K562 (cell line): Measurements from ENCODE around the gene APOB. TPM values are rescaled to one million over a fixed set of nuclear protein-coding genes. Genes with fewer than 3 reads are reported as not detected.

Experiments
- ATAC-seq: fragments of 200-7000 bp; cut with Tn5 transposase; 3 replicates; pipeline ENCODE4 v1.9.1; 2020; ENCODE audit warnings: moderate library complexity
- BruUV-seq: library from RNA; stranded (reverse); fragments of 400-500 nt; replicated peaks from 2 replicates; lab custom pipeline; 2021; lab: Mats Ljungman, UMichigan
- CTCF ChIA-PET: fragments of 300-600 bp; formaldehyde crosslinking; extraction: SDS; loops from one replicate; lab custom pipeline; 2021; ENCODE audit warnings: low intra/inter-chr PET ratio; lab: Yijun Ruan, JAX
- POLR2A ChIA-PET: fragments of 300-600, 350-650 bp; sonication (Branson Sonifier 250); formaldehyde crosslinking; extraction: SDS; loops from one replicate; lab custom pipeline; 2021; ENCODE audit warnings: antibody characterized with exemption, inconsistent platforms; lab: Yijun Ruan, JAX
- DNase-seq, 4 experiments: peaks; one replicate each; pipeline versions ENCODE4 v3.0.0 to v3.0.0-alpha.2; 2011 to 2018; ENCODE audit warnings: low spot score in 3 of 4, mixed read lengths in 3 of 4; ENCODE audit errors: extremely low read depth in 1 of 4
- FAIRE-seq: peaks from 2 replicates; lab custom pipeline; 2011; peaks lifted over from hg19 to GRCh38; lab: Jason Lieb, UNC
- H2AFZ ChIP-seq: 2 replicates; pipeline ENCODE4 v1.6.0; 2011; ENCODE audit warnings: low read depth, low read length, control low read depth, inconsistent platforms
- H3K27ac ChIP-seq: fragments of 200-600 bp; 3 replicates; pipeline ENCODE4 v1.8.0; 2011; ENCODE audit warnings: low read depth, mild to moderate bottlenecking, control low read depth, inconsistent platforms, low read length, moderate library complexity, mixed read lengths; ENCODE audit errors: extremely low read depth
- H3K27me3 ChIP-seq, 2 experiments: fragments of 300-600 bp in 1 of 2; 2 replicates in 1 of 2; 3 replicates in 1 of 2; pipeline versions ENCODE4 v1.6.0 to v1.8.0; 2011; ENCODE audit warnings: inconsistent platforms in 2 of 2, low read length in 2 of 2, mild to moderate bottlenecking in 1 of 2, mixed read lengths in 1 of 2, moderate library complexity in 1 of 2; ENCODE audit not compliant: control insufficient read depth in 2 of 2, insufficient read depth in 2 of 2
- H3K36me3 ChIP-seq: fragments of 300-600 bp; 3 replicates; pipeline ENCODE4 v1.8.0; 2011; ENCODE audit warnings: mild to moderate bottlenecking, low read length, inconsistent platforms; ENCODE audit not compliant: control insufficient read depth, insufficient read depth
- H3K4me1 ChIP-seq, 2 experiments: fragments of 200-600 bp in 1 of 2; replicated peaks in 1 of 2; 2 replicates in 1 of 2; 3 replicates in 1 of 2; pipeline versions ENCODE4 v1.5.1 to v1.8.0; 2011; ENCODE audit warnings: inconsistent platforms in 2 of 2, low read length in 2 of 2, mild to moderate bottlenecking in 1 of 2, mixed read lengths in 1 of 2, moderate library complexity in 1 of 2; ENCODE audit not compliant: control insufficient read depth in 2 of 2, insufficient read depth in 2 of 2
- H3K4me2 ChIP-seq: 2 replicates; pipeline ENCODE4 v1.6.1; 2011; ENCODE audit warnings: low read length, control low read depth, inconsistent platforms, mixed read lengths; ENCODE audit not compliant: insufficient read depth
- H3K4me3 ChIP-seq: fragments of 200-600 bp; sonication (generic), shearing (Covaris generic); 2 replicates; pipeline ENCODE4 v1.5.1; 2016; ENCODE audit warnings: control low read depth, inconsistent platforms
- H3K79me2 ChIP-seq: fragments of 200-600 bp; 3 replicates; pipeline ENCODE4 v1.8.0; 2011; ENCODE audit warnings: low read length, inconsistent platforms; ENCODE audit not compliant: control insufficient read depth, insufficient read depth
- H3K9ac ChIP-seq, 2 experiments: 2 replicates each; pipeline versions ENCODE4 v1.6.0 to v1.6.1; 2011; ENCODE audit warnings: low read depth in 2 of 2, low read length in 2 of 2, control low read depth in 1 of 2, inconsistent platforms in 1 of 2, mild to moderate bottlenecking in 1 of 2, mixed read lengths in 1 of 2; ENCODE audit not compliant: insufficient read depth in 1 of 2
- H3K9me1 ChIP-seq: one replicate; pipeline ENCODE4 v1.6.0; 2011; ENCODE audit warnings: inconsistent platforms, mild to moderate bottlenecking, low read length, moderate library complexity; ENCODE audit not compliant: control insufficient read depth, insufficient read depth
- H3K9me3 ChIP-seq: replicated peaks from 2 replicates; pipeline ENCODE4 v1.5.1; 2011; ENCODE audit warnings: low read depth, low read length, inconsistent platforms; ENCODE audit not compliant: control insufficient read depth, insufficient read depth
- H4K20me1 ChIP-seq: replicated peaks from 2 replicates; pipeline ENCODE4 v1.6.1; 2011; ENCODE audit warnings: low read length, inconsistent platforms, mixed read lengths; ENCODE audit not compliant: control insufficient read depth, insufficient read depth
- BDP1 ChIP-seq: IDR thresholded peaks from 3 replicates; pipeline ENCODE4 v1.6.1; 2011; ENCODE audit not compliant: insufficient read length, insufficient read depth
- FIP1L1 ChIP-seq: fragments of 200-400 bp; formaldehyde crosslinking; IDR thresholded peaks from 2 replicates; pipeline ENCODE4 v1.6.1; 2018; ENCODE audit warnings: mild to moderate bottlenecking, low read depth, low read length; ENCODE audit not compliant: poor library complexity, severe bottlenecking
- PHB2 ChIP-seq: fragments of 450-650 bp; IDR thresholded peaks from 2 replicates; pipeline ENCODE4 v1.6.1; 2017; ENCODE audit warnings: low read depth
- ZFP36 ChIP-seq: fragments of 150-350 bp; IDR thresholded peaks from 2 replicates; pipeline ENCODE4 v1.6.1; 2018; ENCODE audit warnings: low read length, low read depth; ENCODE audit not compliant: partially characterized antibody
- ZNF830 ChIP-seq: fragments of 250-450 bp; sonication (Bioruptor Pico); IDR thresholded peaks from 2 replicates; pipeline ENCODE4 v1.5.0; 2021; ENCODE audit warnings: mild to moderate bottlenecking
- WGBS: fragments of 100-300 bp; shearing (Covaris generic); methylation state at CpG from one replicate; pipeline ENCODE4 v1.1.6; 2016; ENCODE audit warnings: low coverage, mixed read lengths; ENCODE audit not compliant: insufficient coverage; ENCODE audit errors: missing lambda C conversion rate; 5-methylcytosine and 5-hydroxymethylcytosine counted together
- in situ Hi-C: fragments of 300-500 bp; cut with MboI; formaldehyde crosslinking; loops from 4 replicates; pipeline ENCODE4 v1.15.0; 2018; ENCODE audit warnings: inconsistent platforms, mixed read lengths
- intact Hi-C: fragments of 100-400 bp; cut with micrococcal nuclease; formaldehyde crosslinking; loops from 2 replicates; pipeline ENCODE4 v1.14.2; 2022
- polyA plus RNA-seq, 8 experiments: library from polyadenylated mRNA; depleted of rRNA in 4 of 8; stranded (reverse) in 5 of 8; unstranded in 3 of 8; fragments of >200 nt; fragmentation: Nextera tagmentation in 2 of 8; fragmentation: Illumina TruSeq in 1 of 8; extraction: Ambion mirVana in 2 of 8; extraction: Trizol in 1 of 8; gene quantifications; 2 replicates each; pipeline versions ENCODE4 v1.2.1 to v1.2.3, GENCODE V29; 2011 to 2014; ENCODE audit warnings: inconsistent platforms in 1 of 8, missing spikeins in 1 of 8
- total RNA-seq, 7 experiments: library from RNA; depleted of rRNA in 6 of 7; stranded (reverse); fragments of >200 nt in 6 of 7; fragmentation: Illumina TruSeq in 2 of 7; extraction: Trizol in 2 of 7; gene quantifications; 2 replicates each; pipeline versions ENCODE4 v1.2.1 to v1.2.3, GENCODE V29; 2011 to 2021; ENCODE audit warnings: low replicate concordance in 1 of 7

APOB gene
- total and polyA plus RNA-seq, 9 of the 15 experiments (the other 6 are each of a cell fraction or from before 2014, with no cell fraction given): 0.73 TPM; not detected in 8

DNA sequence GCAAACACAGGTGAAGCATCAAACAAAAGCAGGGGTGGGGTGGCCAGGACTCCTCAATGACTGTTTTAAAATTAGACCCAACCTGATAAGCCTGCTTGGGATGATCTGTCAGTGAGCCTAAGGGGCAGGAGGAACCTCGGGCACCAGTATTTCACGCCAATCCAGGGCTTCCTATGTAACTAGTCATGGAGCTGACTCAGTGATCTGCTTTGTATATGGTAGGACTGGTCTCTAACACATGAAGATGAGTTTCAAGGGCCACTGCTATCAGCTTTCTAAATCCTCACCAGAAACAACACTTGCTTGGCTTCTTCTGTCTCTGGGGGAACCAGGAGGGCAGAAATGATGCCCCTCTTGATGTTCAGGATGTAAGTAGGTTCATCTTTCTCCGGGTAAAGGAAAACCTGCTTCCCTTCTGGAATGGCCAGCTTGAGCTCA, 6.2 kb downstream of the APOB start:
- FAIRE-seq (no peak), DNase-seq (no peak), ATAC-seq (no peak)
- 0% methylated on average over 3 of the region's 3 CpGs for WGBS
- intact Hi-C loops: no loop called here
- H3K4me1 ChIP-seq: no peaks in the 10 kb centered on the region
- ChIA-PET POLR2A (no interaction called here), CTCF (no interaction called here)
- no peaks in the 10 kb centered on the region for H3K79me2 ChIP-seq
- in situ Hi-C loops: no loop called here
- H3K27ac ChIP-seq: no peak overlapping the region
- no peak overlapping the region for H3K9ac ChIP-seq
- H3K4me3 ChIP-seq: no peak overlapping the region
- H3K9me3 ChIP-seq: no peaks in the 10 kb centered on the region
- TF ChIP-seq PHB2: no peak
- no peak for TF ChIP-seq BDP1
- no peak for TF ChIP-seq ZFP36
- TF ChIP-seq FIP1L1: no peak
- TF ChIP-seq ZNF830 (CRISPR knock-in tag): no peak
- no TSS peak for BruUV-seq
- peaks cover 0 to 7% of the 10 kb centered on the region in 2 experiments; a peak in 2 of 5 replicates for H3K27me3 ChIP-seq
- no peak overlapping the region for H3K4me2 ChIP-seq
- no peaks in the 10 kb centered on the region for H4K20me1 ChIP-seq
- H2AFZ ChIP-seq: no peak overlapping the region
- no peaks in the 10 kb centered on the region for H3K9me1 ChIP-seq
- no peaks in the 10 kb centered on the region for H3K36me3 ChIP-seq
